Muscle of arm (tissue), 14 donors: Measurements from ENCODE around the gene NPY. TPM values are rescaled to one million over a fixed set of nuclear protein-coding genes. Genes with fewer than 3 reads are reported as not detected.
"Not testable (repeated sequence)": the region's sequence is repeated elsewhere in the genome, so short reads cannot be mapped to it uniquely, and the experiment has no call there.

Experiments
- DNase-seq: peaks from one replicate; pipeline ENCODE4 v3.0.0-alpha.2; 2013
- long read RNA-seq, 11 donors: transcript quantifications; one replicate each; lab custom pipeline, GENCODE V29; 2026
- polyA plus RNA-seq, 12 donors: library from polyadenylated mRNA; unstranded; fragments of 120-200 nt; gene quantifications; one replicate each; pipeline ENCODE4 v1.2.1, GENCODE V29; 2013; ENCODE audit not compliant: insufficient read length in 12 of 12

The NPY gene
- polyA plus RNA-seq: 10 to 100 TPM in 10 of 12 donors, 1 to 10 TPM in 1, not detected in 1; 8.9 to 48.8 (median 19.6) TPM
- long read RNA-seq, donor 1, transcript NPY-201 (4 exons, 585 nt): major isoform, 6 of 8 reads
- long read RNA-seq, donor 1, partial matches to known transcripts: 0 of 8 reads
- long read RNA-seq, donor 1, other reads (novel, unspliced or antisense): 0 of 8 reads
- long read RNA-seq, donor 2, transcript NPY-201 (4 exons, 585 nt): major isoform, 12 of 15 reads
- long read RNA-seq, donor 2, partial matches to known transcripts: 0 of 15 reads
- long read RNA-seq, donor 2, other reads (novel, unspliced or antisense): 0 of 15 reads
- long read RNA-seq, donor 3, transcript NPY-201 (4 exons, 585 nt): major isoform, 6 of 7 reads
- long read RNA-seq, donor 3, partial matches to known transcripts: 0 of 7 reads
- long read RNA-seq, donor 3, other reads (novel, unspliced or antisense): 0 of 7 reads
- long read RNA-seq, donor 4, transcript NPY-201 (4 exons, 585 nt): major isoform, 9 of 10 reads
- long read RNA-seq, donor 4, partial matches to known transcripts: 0 of 10 reads
- long read RNA-seq, donor 4, other reads (novel, unspliced or antisense): 0 of 10 reads
- long read RNA-seq, donor 5, transcript NPY-201 (4 exons, 585 nt): major isoform, 12 of 16 reads
- long read RNA-seq, donor 5, partial matches to known transcripts: 0 of 16 reads
- long read RNA-seq, donor 5, other reads (novel, unspliced or antisense): 0 of 16 reads
- long read RNA-seq, donor 6, transcript NPY-202 (3 exons, 565 nt): minor isoform, 6 of 19 reads
- long read RNA-seq, donor 6, transcript NPY-201 (4 exons, 585 nt): major isoform, 13 of 19 reads
- long read RNA-seq, donor 6, partial matches to known transcripts: 0 of 19 reads
- long read RNA-seq, donor 6, other reads (novel, unspliced or antisense): 0 of 19 reads
- long read RNA-seq, donor 7, transcript NPY-201 (4 exons, 585 nt): major isoform, 7 of 10 reads
- long read RNA-seq, donor 7, partial matches to known transcripts: 0 of 10 reads
- long read RNA-seq, donor 7, other reads (novel, unspliced or antisense): 0 of 10 reads
- long read RNA-seq, donor 8, transcript NPY-201 (4 exons, 585 nt): major isoform, 12 of 13 reads
- long read RNA-seq, donor 8, partial matches to known transcripts: 0 of 13 reads
- long read RNA-seq, donor 8, other reads (novel, unspliced or antisense): 0 of 13 reads
- long read RNA-seq, donor 9, transcript NPY-201 (4 exons, 585 nt): major isoform, 10 of 12 reads
- long read RNA-seq, donor 9, partial matches to known transcripts: 0 of 12 reads
- long read RNA-seq, donor 9, other reads (novel, unspliced or antisense): 0 of 12 reads
- long read RNA-seq, donor 10, transcript NPY-201 (4 exons, 585 nt): major isoform, 9 of 11 reads
- long read RNA-seq, donor 10, partial matches to known transcripts: 0 of 11 reads
- long read RNA-seq, donor 10, other reads (novel, unspliced or antisense): 0 of 11 reads
- long read RNA-seq, donor 11, transcript NPY-201 (4 exons, 585 nt): major isoform, 18 of 20 reads
- long read RNA-seq, donor 11, partial matches to known transcripts: 0 of 20 reads
- long read RNA-seq, donor 11, other reads (novel, unspliced or antisense): 0 of 20 reads

- DNase-seq: no peak
These were observed at the start of gene NPY for GRCh38 chr7:24283897-24284698. NPY (plus strand) TSS chr7:24284190; CDS start chr7:24285241, 1,051 bp downstream.

GRCh38 chr7:24239260-24239659, 44.7 kb upstream of the NPY start:
- DNase-seq: no peak

DNA sequence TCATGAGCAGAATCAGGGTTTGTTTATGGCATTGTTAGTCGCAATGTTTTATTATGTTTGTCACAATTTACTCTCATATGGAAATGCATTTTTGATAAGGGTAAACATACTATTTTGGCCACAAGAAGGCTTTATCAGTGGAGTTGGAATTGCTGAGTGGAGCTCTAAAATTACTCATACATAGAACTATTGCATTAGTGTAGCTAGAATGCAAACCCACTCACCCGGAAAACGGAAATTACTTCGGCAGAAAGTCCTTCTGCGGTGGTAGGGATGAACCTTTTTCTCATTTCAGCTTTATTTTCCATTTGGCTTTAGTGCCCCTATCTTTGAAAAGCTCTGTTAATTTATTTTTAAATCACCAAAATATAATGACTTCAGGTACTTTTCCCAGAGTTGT, 42.8 kb upstream of the NPY start:
- DNase-seq: no peak

GRCh38 chr7:24244554-24244953, 39.4 kb upstream of the NPY start:
- DNase-seq: no peak

- DNase-seq: no peak
These were observed 38.6 kb upstream of the NPY start for GRCh38 chr7:24245362-24245761.

GRCh38 chr7:24249266-24249665, 34.7 kb upstream of the NPY start:
- DNase-seq: no peak

DNA sequence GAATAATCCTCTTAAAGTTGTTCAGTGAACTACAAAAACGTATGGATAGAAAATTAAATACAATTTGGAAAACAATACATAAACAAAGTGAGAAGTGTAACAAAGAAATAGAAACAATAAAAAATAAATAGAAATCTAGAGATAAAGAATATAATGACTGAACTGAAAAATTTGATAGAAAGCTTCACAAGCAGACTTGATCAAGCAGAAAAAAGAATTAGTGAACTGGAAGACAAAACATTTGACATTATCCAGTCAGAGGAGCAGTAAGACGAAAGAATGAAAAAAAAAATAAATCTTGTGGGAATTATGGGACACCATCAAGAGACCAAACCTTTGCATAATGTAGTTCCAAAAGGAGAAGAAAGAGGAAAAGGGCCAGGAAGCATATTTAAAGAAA, 32.4 kb upstream of the NPY start:
- DNase-seq: no peak

DNA sequence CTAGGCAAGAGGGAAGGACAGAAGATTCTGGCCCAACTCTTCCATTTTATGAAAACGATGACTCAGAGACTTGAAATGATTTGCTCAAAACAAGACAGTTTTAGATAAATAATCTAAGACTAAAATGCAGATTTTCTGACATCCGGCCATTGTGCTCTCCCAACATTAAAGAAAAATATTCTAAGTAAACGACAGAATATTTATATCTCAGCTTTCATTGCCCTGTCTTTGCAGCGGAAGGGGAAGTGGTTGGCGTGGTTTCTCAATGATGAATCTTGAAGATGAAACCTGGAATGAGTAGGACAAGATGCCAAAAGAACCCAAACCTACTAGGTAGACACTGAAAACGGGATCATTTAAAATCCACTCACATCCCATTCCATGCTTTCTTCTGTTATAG, 28.9 kb upstream of the NPY start:
- no peak for DNase-seq

GRCh38 chr7:24258324-24258723, 25.7 kb upstream of the NPY start:
- not testable (repeated sequence) for DNase-seq

GRCh38 chr7:24271938-24272337, 12.1 kb upstream of the NPY start:
- DNase-seq: no peak

DNA sequence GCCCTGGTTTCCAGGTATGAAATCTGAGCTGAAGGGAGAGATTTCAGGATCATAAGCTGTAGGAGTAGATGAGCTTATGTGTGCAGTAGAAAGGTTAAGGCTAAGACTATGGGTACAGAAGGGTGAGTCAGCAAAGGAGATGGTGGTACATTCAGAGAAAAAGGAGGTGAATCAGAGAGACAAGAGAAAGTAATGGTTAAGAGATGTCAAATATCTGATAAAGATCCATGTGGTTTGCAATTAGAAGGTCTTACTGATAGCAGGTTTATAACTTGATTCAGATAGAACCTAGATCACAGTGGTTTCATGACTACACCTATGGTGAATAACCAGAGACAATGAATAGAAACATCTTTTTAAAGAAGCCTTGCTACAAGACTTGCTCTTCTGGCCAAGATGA, 4.5 kb upstream of the NPY start:
- no peak for DNase-seq

DNA sequence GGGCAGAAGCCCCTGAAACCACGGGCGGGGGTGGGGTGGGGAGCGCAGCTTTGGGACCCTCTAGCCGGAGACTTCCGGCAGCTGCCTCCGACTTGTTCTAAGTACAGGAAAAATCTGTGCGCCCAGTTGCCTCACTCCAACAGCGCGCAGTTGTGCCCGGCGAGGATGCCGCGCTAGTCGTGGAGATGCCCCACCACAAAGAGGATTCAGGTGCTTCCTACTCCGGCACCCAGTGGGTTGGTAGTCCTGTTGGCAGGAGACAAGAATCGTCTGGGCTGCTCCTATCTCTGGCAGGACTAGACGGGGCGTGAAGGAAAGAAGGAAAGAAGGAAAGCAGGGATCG, 465 bp upstream of the NPY start:
- no peak for DNase-seq

DNA sequence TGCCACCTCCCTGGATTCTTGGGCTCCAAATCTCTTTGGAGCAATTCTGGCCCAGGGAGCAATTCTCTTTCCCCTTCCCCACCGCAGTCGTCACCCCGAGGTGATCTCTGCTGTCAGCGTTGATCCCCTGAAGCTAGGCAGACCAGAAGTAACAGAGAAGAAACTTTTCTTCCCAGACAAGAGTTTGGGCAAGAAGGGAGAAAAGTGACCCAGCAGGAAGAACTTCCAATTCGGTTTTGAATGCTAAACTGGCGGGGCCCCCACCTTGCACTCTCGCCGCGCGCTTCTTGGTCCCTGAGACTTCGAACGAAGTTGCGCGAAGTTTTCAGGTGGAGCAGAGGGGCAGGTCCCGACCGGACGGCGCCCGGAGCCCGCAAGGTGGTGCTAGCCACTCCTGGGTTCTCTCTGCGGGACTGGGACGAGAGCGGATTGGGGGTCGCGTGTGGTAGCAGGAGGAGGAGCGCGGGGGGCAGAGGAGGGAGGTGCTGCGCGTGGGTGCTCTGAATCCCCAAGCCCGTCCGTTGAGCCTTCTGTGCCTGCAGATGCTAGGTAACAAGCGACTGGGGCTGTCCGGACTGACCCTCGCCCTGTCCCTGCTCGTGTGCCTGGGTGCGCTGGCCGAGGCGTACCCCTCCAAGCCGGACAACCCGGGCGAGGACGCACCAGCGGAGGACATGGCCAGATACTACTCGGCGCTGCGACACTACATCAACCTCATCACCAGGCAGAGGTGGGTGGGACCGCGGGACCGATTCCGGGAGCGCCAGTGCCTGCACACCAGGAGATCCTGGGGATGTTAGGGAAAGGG, 913 bp downstream of the NPY start:
- DNase-seq: no peak

DNA sequence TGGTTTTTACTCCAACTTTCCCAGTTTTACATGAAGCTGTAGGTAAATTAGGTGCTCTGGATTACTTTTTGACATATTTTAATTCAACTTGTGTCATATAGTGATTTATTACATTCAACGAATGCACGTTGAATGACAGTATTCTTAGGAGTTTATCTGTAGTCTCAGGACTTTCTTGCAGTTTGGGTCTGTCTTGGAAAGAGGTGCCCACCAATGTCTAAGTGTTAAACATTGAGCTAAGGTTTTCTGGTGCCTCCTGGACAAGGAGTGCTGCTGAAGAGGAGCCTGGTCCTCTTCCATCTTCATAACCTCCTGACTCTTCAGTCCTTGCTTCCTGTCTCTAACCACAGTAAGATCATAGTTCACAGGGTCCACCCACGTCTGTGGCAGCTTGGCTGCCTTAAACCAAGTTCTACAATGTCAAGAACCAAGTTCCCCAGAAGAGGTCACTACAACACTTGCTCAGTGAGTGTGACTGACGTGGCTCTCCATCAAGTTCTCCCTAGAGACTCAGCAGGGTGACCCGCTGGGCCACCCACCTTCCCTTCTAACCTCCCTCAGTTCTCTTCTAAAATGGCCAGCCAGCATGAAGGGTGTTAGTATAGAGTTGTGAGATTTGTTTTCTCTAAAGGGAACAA, 6.1 kb downstream of the NPY start:
- DNase-seq: no peak

DNA sequence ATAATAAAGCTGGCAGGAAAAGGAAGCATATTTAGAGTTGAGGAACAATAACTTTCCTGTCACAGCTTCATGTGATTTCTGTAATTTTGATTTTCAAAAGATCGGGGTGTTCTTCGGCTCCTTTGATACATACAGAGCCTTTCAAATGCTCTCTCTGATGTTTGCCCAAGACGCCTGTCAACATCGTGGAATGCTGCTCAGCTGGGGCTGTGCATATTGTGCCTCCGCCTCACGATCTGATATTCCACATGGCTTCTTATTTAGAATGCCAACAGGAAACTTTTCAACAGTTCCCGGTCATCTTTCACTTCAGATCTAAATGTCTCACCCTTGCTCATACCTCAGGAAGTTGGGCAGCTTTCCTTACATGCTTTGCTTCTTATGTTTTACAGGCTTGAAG, 7.3 kb downstream of the NPY start:
- DNase-seq: no peak

DNA sequence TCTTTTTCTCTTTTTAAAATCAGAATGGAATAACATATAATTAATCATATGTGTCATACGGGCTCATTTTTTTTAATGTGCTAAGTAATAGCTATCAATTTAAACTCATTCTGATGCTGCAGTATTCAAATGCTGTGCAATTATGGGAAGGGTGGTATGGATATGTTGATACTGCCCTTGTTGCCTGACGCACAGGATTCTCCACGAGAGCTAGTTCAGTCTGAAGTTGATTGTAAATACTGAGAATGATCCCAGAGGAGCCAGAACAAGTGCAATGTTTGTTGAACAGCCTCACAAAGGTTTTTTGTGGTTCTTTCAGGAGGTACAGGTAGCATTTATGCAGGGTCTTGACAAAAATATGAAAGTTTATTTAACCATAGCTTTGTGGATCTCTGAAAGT, 13.4 kb downstream of the NPY start:
- no peak for DNase-seq

DNA sequence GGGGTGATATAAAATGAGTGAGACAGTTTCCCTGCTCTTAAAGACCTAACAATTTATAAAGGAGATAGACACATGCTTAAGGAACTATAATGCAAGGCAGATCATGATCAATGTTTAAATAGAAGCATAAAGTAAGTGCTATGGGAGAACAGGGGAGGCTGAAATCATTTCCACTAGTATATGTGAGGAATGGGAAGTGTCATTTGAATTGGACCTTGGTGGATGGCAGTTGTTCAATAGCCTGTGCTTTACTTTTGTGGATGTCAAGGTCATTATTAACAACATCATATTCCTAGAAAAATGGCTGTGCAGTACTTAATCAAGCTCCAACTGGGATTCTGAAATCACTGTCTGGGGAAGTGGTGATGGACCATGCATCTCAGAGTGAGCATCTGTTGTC, 14.7 kb downstream of the NPY start:
- no peak for DNase-seq

DNA sequence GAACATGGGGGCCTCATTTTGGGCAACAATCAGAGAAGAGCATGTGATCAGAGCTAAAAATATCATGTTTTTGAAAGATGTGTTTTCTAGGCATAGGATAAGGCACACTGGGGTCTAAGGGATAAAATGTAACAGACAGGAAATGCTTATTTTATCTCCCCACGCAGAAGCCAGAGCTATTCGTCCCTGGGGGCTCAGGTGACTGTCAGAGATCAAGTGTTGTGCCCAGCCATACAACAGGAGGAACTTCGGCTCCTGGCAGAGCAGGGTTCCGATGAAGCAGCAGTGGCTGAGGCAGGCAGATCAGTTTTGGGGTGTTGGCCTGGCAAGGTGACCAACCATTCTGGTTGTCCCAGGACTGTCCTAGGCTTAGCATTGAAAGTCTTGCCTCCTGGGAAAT, 15.2 kb downstream of the NPY start:
- DNase-seq: no peak

DNA sequence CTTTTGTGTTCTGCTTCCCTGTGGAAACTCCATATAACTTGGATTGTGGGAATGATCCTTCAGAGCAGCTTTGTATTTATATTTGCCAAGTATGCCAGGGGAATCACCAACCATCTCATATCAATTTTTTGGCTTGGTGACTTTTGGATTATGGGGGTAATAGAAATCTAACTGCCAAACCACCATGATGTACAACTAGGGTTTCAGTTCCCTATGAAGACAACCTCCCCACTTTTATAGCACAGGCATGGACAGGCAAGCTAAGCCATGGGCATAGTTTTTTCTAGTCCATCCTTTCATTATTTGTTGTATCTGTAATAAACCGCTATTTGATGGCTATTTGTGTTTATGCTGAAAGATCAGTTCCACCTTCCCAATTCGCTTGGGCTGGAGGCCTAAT, 17.7 kb downstream of the NPY start:
- no peak for DNase-seq
